Occipital lobe (tissue), 3 donors: Measurements from ENCODE around the gene NOL6. TPM values are rescaled to one million over a fixed set of nuclear protein-coding genes. Genes with fewer than 3 reads are reported as not detected.
"Not testable (repeated sequence)": the region's sequence is repeated elsewhere in the genome, so short reads cannot be mapped to it uniquely, and the experiment has no call there.

Source experiments
- DNase-seq: peaks from one replicate; lab custom pipeline; 2025; lab: John Stamatoyannopoulos, UW
- small RNA-seq: library from RNA; depleted of rRNA; stranded (forward); fragments of <200 nt; gene quantifications from one replicate; pipeline ENCODE3, GENCODE V24; 2014
- total RNA-seq: library from RNA; depleted of rRNA; stranded (reverse); fragments of >200 nt; gene quantifications from one replicate; pipeline ENCODE4 v1.2.3, GENCODE V29; 2014

Gene NOL6
- total RNA-seq, 1 donor from 2014 or later, result 13.9 TPM

DNA sequence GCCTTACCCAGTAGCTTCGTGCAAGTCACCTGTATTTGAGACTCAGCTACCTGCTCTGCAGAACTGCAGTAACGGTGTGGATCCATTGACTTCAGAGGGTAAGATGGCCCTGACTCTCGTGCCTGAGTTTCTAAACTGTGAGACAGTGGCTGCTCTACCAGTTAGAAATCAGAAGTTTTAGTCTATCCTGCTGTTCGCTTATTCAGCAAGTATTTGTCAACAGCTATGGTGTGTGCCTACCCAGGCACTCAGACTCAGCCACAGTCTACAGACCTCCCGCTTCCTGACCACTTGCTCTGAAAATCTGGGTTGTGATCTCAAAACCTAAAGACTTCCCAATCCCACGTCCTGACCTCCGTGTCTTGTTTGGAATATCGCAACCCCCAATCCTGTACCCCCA is 39.9 kb downstream of the NOL6 start:
- DNase-seq, result no peak

DNA sequence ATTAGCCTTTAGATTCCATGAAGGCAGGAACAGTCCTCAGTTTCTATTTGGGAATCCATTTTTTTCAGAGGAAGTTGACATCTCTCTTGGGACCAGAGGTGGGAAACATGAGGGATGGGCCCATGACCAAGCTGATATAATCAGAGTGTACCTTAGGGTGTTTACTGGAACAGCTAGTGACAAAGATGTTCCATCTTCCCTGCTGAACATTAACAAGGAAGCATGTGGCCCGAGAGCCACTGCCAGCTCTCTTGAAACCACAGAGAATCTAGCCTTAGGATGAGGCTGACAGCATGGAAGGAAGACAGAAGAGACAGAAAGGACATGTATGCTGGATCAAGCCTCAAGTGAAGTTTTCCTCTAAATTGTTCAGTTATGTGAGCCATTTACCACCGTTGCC is 42.3 kb downstream of the NOL6 start:
- no peak for DNase-seq

DNA sequence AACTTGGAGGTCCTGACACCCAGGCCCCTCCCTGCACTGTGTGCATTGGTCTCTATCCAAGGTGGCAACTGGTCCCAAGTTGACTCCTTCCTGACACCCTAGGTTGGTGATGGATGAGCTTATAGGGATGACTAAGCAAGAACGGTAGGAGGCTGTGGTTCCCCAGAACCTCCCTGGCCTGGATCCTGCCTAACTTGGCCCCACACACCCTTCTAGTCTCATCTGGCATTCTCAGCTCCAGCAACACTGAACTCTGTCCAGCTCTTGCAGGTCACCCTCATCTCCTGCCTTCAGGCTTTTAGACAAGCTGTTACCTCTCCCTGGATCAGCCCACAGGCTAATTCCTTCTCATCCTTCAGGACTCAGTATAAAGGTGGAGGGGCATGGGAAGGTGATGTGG is 42.8 kb downstream of the NOL6 start:
- DNase-seq, result no peak

DNA sequence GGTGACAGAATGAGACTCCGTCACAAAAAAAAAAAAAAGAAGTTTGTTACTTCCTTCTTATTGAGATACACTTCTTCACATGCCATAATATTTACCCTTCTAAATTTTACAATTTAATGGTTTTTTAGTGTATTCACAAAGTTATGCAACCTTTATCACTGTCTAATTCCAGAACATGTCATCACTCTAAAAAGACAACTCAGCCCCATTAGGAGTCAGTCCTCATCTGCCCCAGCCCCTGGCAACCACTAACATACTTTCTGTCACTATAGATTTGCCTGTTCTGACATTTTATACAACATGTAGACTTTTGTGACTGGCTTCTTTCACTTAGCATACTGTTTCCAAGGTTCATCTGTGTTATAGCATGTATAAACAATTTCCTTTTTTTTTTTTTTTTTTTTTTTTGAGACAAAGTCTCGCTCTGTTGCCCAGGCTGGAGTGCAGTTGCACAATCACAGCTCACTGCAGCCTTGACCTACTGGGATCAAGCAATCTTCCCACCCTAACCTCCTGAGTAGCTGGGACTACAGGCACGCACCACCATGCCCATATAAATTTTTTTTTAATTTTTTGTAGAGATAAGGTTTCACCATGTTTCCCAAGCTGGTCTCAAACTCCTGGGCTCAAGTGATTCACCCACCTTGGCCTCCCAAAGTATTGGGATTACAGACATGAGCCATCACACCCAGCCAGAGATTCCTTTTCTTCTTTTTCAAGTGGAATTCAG is 44.3 kb downstream of the NOL6 start:
- no peak for DNase-seq

DNA sequence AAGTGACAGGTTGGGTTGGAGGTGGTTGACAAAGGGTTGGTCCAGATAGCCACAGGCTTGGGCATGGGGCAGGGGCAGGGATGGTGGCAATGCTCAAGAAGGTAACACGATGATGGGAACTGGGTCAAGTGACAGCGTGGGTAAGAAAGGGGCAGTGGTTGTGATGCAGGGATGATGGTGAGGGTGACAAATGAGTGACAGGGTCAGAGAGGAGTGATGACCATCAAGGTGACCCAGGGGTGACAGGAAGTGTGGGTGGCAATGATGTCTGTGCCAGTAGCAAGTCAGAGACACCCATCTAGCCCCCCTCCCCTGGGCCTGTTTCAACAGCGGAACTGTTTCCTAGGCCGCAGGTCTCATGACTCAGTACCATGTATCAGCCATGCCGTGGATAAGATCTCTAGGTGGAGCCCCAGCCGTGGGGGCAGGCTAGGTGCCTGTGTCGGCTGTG is 46.9 kb downstream of the NOL6 start:
- DNase-seq, result no peak

DNA sequence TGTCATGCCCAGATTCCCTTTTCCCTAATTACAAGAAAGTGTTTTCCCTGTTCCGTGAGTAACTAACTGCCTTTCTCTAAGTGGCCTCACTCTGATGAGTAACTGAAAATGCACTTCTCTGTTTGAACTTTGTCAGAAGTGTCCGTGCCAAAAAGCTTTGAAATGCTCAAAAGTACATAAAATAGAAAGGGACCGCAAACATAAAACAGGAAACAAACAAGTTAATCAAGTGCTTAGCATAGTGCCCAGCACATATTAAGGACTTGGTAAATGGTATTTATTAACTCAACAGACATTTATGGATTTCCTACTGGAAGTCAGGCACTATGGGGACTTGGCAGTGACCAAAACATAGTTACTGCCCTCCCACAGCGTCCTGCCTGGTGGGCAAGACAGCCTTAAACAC is 48.6 kb downstream of the NOL6 start:
- DNase-seq, result no peak

DNA sequence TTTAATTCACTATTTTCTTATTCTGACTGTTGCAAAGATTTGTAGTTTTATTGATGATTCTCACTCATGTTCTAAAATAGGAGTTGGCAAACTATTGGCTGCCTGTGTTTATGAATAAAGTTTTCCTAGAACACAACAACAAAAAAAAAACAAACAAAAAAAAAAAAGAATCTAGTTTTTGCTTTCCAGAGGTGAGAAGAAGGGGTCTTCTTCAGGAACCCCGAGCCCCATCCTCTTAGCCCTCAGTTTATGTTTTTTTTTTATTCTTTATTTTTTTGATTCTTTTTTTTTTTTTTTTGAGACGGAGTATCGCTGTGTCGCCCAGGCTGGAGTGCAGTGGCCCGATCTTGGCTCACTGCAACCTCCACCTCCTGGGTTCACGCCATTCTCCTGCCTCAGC is 49.2 kb downstream of the NOL6 start:
- DNase-seq, result not testable (repeated sequence)

DNA sequence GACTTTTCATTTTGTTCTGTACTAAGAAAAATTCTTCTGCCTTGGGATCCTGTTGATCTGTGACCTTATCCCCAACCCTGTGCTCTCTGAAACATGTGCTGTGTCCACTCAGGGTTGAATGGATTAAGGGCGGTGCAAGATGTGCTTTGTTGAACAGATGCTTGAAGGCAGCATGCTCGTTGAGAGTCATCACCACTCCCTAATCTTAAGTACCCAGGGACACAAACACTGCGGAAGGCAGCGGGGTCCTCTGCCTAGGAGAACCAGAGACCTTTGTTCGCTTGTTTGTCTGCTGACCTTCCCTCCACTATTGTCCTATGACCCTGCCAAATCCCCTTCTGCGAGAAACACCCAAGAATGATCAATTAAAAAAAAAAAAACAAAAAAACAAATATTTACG is 49.7 kb downstream of the NOL6 start:
- DNase-seq, result not testable (repeated sequence)

DNA sequence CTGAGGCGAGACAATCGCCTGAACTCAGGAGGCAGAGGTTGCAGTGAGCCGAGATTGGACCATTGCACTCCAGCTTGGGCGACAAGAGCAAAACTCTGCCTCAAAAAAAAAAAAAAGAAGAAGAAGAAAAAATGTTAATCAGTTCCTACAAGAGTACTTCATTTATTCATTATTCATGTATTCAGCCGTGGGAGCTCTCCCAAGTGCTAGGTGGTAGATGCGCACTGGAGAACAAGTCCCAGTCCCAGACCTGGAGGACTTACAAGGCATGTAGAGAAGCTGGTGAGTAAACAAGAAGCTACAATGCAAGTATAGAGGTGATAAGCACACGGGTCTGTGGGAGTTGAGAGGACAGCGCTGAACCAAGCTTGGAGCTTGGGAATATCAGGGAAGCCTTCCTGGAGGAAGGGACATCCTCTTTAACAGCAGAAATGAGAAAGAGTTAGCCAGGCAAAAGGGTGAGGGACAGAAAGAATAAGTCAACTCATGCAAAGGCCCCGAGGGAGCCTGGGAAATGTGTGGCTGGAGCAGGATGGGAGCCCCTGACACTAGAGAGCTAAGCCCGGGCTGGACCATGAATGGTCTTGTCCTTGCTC is 53.9 kb downstream of the NOL6 start:
- DNase-seq, result no peak

DNA sequence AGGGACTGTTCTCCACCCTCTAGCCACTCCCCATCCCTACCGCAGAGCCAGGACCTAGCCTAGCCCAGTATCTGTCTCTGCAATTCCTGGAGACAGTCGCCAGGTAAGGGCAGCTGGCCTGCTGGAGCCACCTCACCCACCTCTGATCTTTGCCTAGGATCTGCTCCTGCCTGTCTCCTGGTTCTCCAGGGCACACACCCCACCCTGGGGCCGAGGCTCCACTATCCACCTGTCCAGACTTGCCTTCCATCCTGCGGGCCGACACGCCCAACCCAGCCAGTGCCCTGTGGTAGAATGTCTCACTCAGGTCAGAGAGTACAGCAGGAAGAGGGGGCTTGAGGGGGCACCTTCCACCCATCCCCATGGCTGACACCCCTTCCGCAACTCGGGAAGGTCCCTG is 55.6 kb downstream of the NOL6 start:
- DNase-seq, result no peak

DNA sequence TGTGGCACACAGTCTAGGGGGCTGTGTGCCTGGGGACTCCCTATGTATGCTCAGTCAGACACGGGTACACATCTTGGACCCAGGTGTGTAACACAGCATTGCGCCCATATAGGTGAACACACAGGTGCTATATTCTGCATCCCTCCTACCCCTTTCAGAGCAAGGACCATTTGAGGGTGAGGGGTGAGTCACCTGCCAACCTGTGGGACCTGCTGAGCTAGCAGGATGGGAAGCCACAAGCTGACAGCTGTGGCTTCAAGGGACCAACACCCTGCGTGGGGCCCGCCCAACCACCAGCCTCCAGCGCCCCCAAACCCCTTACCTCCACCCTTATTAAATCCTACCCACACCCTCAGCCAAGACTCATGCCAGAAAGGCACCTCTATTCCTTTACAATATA is 56.7 kb downstream of the NOL6 start:
- DNase-seq, result no peak

DNA sequence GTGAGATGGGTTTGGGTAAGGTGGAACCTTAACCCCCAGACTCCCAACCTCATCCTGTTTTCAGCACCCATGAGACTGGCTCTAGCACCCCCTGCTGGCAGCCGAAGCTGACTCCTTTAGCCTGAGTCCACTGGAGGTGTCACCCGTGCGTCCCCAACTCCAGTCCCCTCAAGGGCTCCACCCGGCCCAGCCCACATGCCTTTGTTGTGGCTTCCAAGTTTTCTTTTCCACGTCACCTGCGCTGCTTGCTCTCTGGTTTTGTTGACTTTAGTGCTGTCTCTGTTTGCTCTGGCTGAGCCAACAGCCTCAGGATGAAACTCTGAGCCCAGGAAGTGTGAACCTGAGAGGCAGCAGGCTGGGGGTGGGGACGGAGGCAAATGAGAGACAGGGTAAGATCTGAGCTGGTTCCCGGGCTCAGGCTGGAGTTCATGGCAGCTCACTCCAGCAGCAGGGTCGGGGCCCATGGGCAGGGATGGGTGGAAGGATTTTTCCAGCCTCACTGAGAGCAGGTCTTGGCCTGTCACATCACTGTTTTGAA is 58.2 kb downstream of the NOL6 start:
- DNase-seq, result no peak

DNA sequence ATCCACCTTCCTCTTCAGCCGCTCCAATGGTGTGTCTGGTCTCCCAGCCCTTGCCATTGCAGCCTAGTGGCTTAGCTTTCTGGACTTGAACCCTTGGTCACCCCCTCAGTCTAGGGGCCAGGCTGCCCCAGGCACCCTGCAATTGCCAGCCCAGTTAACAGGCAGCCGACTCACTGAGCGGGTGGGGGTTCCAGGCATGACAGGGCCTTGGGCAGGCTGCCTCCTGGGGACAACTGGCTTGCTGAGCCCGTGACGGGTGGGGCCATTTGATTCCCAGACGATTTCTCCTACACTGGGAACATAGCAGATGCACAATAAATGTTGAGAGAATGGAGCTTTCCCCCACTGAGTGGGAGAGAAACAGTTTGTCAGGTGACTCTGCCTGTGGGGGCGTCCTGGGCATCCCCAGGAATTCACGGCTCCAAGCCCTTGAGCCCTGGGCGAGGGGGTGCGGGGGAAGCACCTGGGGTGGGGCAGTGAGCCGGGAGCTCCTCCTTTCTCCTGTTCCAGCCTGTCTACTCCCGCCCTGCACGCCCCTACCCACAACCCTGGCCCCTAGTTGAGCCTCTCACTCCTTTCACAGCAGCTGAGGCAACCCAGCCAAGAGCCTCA is 58.7 kb downstream of the NOL6 start:
- DNase-seq, result no peak

DNA sequence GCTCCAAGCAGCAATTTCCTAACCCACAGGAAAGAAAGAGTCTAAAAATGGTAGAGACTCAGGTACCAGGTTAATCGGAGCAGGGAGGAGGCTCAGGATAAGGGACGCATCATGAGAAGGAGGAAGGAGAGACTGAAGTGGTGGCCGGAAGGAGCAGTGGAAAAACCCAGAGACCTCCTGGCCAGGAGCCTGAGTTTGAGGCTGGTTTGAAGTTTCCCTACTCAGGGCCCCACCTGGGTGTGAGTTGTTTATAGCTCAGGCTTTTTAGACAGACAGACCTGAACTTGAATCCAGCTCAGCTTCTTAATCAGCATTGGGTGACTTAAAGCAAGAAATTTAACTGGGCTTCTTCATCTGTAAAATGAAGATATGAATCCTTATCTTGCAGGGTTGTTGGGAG is 59.5 kb downstream of the NOL6 start:
- no peak for DNase-seq

Small RNA genes lying within 50 kb of the gene (small RNA-seq; reads per million reads assigned to genes)
- gene AL356218.2 (not detected), gene MIR6851 (not detected)

Other genes with a start within 250 kb of the NOL6 start
- not detected for gene SPINK4, start 233.8 kb downstream of the NOL6 start, total RNA-seq
- gene BAG1, start 209.2 kb downstream of the NOL6 start, total RNA-seq, result 26.7 TPM
- gene CHMP5, start 208.9 kb downstream of the NOL6 start, total RNA-seq, result 92.8 TPM
- 18.7 TPM for gene NFX1, start 183.4 kb downstream of the NOL6 start, total RNA-seq
- not detected for gene AQP7, start 71.4 kb downstream of the NOL6 start, total RNA-seq
- not detected for gene AQP3, start 26.3 kb downstream of the NOL6 start, total RNA-seq
- gene ANKRD18B, start 50.3 kb upstream of the NOL6 start, total RNA-seq, result 1.1 TPM